Measurements from ENCODE around the gene VWA5B2. TPM values are rescaled to one million over a fixed set of nuclear protein-coding genes. Genes with fewer than 3 reads are reported as not detected.

VWA5B2 gene
- total and polyA plus RNA-seq, 2 of the 4 experiments (the other 2 are of a cell fraction) = not detected

DNA sequence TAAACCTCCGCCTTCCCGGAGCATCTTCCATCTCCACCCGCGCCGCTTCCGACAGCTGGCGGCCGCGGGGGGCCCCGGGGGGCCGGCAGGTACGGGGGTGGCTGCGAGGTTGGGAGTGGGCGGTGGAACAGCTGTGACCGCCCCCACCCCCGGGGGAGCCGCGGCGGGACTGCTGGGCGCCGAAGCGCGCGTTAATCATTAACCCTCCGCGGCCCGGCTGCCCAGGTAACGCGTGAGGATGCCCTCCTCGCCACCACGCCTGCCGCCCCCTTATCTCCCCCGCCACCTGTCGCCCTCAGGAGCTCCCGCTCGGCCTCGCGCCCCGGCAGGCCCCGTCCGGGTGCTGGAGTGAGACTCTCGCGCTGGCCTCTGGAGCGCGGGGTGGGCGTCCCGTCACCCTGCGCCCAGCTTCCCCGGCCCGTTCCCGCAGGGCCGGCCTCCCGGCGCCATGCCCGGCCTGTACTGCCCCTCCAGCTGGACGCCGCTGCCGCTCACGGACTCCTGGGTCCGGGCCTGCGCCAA, 757 bp downstream of the VWA5B2 start (continued):
- no peak for TF ChIP-seq USF2 (IDR thresholded peaks at IDR 0.05; ENCODE audit: low read depth, low read length)
- no peak for TF ChIP-seq RFX5 (IDR thresholded peaks at IDR 0.05; ENCODE audit: low read depth, low read length)
- no peak for TF ChIP-seq CEBPB (IDR thresholded peaks at IDR 0.05; ENCODE audit: low read depth, low read length)

DNA sequence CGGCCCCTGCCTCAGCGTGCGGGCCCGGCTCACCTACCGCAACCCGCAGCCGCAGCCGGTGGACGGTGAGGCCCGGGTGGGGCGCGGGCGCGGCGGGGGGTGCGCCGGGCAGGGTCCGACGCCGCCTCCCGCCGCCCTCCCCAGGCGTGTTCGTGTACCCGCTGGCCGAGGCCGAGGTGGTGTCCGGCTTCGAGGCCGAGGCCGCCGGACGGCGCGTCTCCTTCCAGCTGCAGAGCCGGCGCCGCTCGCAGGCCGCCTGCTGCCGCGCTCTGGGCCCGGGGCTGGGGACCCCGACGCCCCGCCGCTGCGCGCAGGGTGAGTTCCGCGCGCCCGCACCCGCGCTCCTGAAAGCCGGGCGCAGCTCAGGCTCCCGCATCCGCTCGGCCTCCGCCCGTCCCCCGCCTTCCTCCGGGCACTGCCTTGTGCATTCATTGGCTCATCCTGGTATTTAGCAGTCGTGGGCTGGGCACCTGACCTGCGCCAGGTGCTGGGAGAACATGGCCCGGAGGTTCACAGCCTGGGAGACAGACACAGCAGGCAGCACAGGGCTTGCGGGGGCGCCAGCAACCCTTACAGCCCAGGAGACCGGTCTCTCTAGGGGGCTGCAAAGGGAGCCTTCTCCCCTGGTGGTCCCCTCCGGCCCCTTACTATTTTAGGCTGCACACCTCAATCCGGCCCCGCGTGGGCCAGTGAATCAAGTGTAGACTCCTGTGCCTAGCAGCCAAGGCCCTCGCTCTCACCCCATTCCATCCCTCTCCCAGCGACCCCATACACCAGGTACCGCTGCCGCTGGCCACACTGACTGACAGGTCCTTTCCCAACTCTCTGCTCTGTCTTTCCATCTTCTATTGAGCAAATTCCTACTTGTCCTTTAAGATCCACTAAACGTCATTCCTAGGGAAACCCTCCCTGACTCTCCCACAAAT, 1.5 kb downstream of the VWA5B2 start:
- ChIA-PET CTCF (no interaction called here), POLR2A (ENCODE audit: unreplicated experiment) (no interaction called here)
- intact Hi-C loops (cut with micrococcal nuclease) (no loop called here), in situ Hi-C loops (cut with MboI; ENCODE audit: low sequenced_read_pairs) (no loop called here), dilution Hi-C loops (cut with HindIII; ENCODE audit: low sequenced_read_pairs, unreplicated experiment) (no loop called here)
- H4K5ac ChIP-seq (ENCODE audit: low read depth, low read length) = no peak overlapping the region
- H3K4ac ChIP-seq (ENCODE audit: low read depth, low read length) = no peak overlapping the region
- no peak overlapping the region for H3K23ac ChIP-seq (ENCODE audit: low read depth, low read length)
- no peak overlapping the region for H3K27ac ChIP-seq (ENCODE audit: insufficient read depth, low read length)
- no peak overlapping the region for H2BK20ac ChIP-seq (ENCODE audit: low read depth, low read length)
- H2AK5ac ChIP-seq (ENCODE audit: low read depth, low read length) = no peak overlapping the region
- 3% methylated on average over 55 of the region's 79 CpGs; no CpG with 5 or more reads in 1 of the 2 experiments for WGBS, 2 experiments (ENCODE audit: extremely low coverage in 2 of 2, insufficient read length in 1 of 2)
- BruUV-seq (replicated peaks) = no TSS peak
- no peak overlapping the region for H3K14ac ChIP-seq (replicated peaks; ENCODE audit: low read depth, low read length)
- DNase-seq (no peak), ATAC-seq (ENCODE audit: low read depth) (0 out of 2 replicates have a peak, but pooled peaks have one; percentile 6)
- no peak overlapping the region for H2AK9ac ChIP-seq (replicated peaks; ENCODE audit: low read depth, low read length, poor library complexity)
- no peak overlapping the region for H3K4me3 ChIP-seq (ENCODE audit: insufficient read depth, low read depth, low read length)
- H4K91ac ChIP-seq (ENCODE audit: insufficient read depth, low read depth, low read length) = no peak overlapping the region
- no peak overlapping the region for H2BK15ac ChIP-seq (ENCODE audit: low read depth, low read length)
- H3K36me3 ChIP-seq (ENCODE audit: control insufficient read depth, insufficient read depth, low read length) = no peaks in the 10 kb centered on the region
- no peaks in the 10 kb centered on the region; the same call in 1 of the 2 replicates for H4K20me1 ChIP-seq (ENCODE audit: insufficient read depth, low read length)
- no peaks in the 10 kb centered on the region for H3K79me1 ChIP-seq (ENCODE audit: low read depth in 1 of 2, low read length in 2 of 2)
- H4K8ac ChIP-seq (ENCODE audit: low read depth in 2 of 2, low read length in 2 of 2) = no peak overlapping the region
- no peak overlapping the region for H2BK5ac ChIP-seq (ENCODE audit: low read depth, low read length, poor library complexity, severe bottlenecking)
- no peak overlapping the region for H3K18ac ChIP-seq (ENCODE audit: low read depth, low read length)
- H3K9me3 ChIP-seq (ENCODE audit: control insufficient read depth, insufficient read depth, low read length) = no peaks in the 10 kb centered on the region
- H3K9me1 ChIP-seq (ENCODE audit: insufficient read depth, low read length) = 0 out of 2 replicates have a peak, but pooled peaks cover 3% of the 10 kb centered on the region
- no peak overlapping the region for H2BK120ac ChIP-seq (ENCODE audit: low read depth, low read length)
- no peak overlapping the region for H3K56ac ChIP-seq (ENCODE audit: extremely low read depth, insufficient read depth, low read length)
- H3K4me2 ChIP-seq (ENCODE audit: low read depth, low read length) = no peak overlapping the region
- no peaks in the 10 kb centered on the region; the same call in 1 of the 2 replicates for H3K4me1 ChIP-seq (ENCODE audit: control insufficient read depth, insufficient read depth, low read length)
- no peak overlapping the region for H3K9ac ChIP-seq (ENCODE audit: low read depth, low read length)
- peaks cover 65% of the 10 kb centered on the region for H3K27me3 ChIP-seq (ENCODE audit: control insufficient read depth, insufficient read depth, low read length)
- H2AFZ ChIP-seq (replicated peaks; ENCODE audit: low read length, poor library complexity) = peak overlapping the region; percentile 19
- TF ChIP-seq MXI1 (IDR thresholded peaks at IDR 0.05; ENCODE audit: borderline replicate concordance, low read depth, low read length) (no peak), MAFK (IDR thresholded peaks at IDR 0.05; ENCODE audit: low read depth, low read length) (no peak), BHLHE40 (IDR thresholded peaks at IDR 0.05; ENCODE audit: low read depth, low read length) (no peak), MAZ (IDR thresholded peaks at IDR 0.05; ENCODE audit: borderline replicate concordance, low read depth, low read length) (no peak), NFE2L2 (IDR thresholded peaks at IDR 0.05; ENCODE audit: low read depth, low read length) (no peak), SMC3 (IDR thresholded peaks at IDR 0.05; ENCODE audit: low read depth, low read length) (no peak), RFX5 (IDR thresholded peaks at IDR 0.05; ENCODE audit: low read depth, low read length) (no peak), RAD21 (IDR thresholded peaks at IDR 0.05; ENCODE audit: low read length) (no peak)
- TF ChIP-seq, protein P1, sequence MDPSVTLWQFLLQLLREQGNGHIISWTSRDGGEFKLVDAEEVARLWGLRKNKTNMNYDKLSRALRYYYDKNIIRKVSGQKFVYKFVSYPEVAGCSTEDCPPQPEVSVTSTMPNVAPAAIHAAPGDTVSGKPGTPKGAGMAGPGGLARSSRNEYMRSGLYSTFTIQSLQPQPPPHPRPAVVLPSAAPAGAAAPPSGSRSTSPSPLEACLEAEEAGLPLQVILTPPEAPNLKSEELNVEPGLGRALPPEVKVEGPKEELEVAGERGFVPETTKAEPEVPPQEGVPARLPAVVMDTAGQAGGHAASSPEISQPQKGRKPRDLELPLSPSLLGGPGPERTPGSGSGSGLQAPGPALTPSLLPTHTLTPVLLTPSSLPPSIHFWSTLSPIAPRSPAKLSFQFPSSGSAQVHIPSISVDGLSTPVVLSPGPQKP (IDR thresholded peaks at IDR 0.05; ENCODE audit: borderline replicate concordance, low read depth, low read length) = no peak
